ENCODE results near the gene TRIM39.
A peak's percentile ranks its signal among the peaks of the same experiment; 100 is the strongest.

Gene TRIM39

DNA sequence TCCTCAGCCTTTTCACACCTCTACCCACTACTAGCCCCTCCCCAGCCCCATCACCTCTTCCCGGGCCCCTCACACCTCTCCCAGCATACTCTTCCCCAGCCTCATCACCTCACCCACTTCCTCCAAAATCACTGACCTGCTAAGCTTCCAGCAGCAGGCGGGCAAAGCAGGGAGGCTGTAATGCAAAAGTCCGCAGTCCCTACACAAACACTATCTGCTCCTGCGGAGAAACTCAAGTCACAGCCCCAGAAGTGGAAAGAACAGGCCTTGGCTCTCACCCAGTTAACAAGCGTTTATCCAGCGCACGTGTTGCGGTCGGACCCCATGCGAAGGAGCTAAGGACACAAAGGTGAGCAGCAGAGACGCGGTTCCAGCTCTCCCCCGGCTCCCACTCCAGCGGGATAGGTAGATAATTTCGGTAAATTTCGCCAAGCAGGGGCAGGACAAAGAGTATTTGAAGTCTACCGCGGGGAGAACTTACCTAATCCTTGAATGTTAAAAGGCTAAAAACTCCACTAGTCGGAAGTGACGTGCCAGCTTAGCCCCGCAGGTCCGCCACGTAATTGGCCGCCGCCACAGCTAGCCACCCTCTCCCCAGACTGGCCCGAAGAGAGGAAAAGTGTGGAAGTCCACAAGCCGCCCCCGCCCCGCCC, 728 bp upstream of the TRIM39 start:
- Histone ChIP-seq H3K9me3 (ENCODE audit: severe bottlenecking) (no peaks in the 10 kb centered on the region), H3K4me1 (ENCODE audit: insufficient read depth, poor library complexity, severe bottlenecking) (peaks cover 18% of the 10 kb centered on the region), H3K27ac (ENCODE audit: poor library complexity, severe bottlenecking) (peak overlapping the region; percentile 81), H3K36me3 (ENCODE audit: low read depth) (peaks cover 30% of the 10 kb centered on the region), H3K27me3 (ENCODE audit: insufficient read depth, poor library complexity, severe bottlenecking) (no peaks in the 10 kb centered on the region), H3K4me3 (ENCODE audit: severe bottlenecking) (peak overlapping the region; percentile 71)
- ATAC-seq (ENCODE audit: low read depth) (peak; percentile 76), DNase-seq (ENCODE audit: low spot score) (no peak)
- TF ChIP-seq, protein P1, sequence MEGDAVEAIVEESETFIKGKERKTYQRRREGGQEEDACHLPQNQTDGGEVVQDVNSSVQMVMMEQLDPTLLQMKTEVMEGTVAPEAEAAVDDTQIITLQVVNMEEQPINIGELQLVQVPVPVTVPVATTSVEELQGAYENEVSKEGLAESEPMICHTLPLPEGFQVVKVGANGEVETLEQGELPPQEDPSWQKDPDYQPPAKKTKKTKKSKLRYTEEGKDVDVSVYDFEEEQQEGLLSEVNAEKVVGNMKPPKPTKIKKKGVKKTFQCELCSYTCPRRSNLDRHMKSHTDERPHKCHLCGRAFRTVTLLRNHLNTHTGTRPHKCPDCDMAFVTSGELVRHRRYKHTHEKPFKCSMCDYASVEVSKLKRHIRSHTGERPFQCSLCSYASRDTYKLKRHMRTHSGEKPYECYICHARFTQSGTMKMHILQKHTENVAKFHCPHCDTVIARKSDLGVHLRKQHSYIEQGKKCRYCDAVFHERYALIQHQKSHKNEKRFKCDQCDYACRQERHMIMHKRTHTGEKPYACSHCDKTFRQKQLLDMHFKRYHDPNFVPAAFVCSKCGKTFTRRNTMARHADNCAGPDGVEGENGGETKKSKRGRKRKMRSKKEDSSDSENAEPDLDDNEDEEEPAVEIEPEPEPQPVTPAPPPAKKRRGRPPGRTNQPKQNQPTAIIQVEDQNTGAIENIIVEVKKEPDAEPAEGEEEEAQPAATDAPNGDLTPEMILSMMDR (IDR thresholded peaks at IDR 0.05; ENCODE audit: poor library complexity, severe bottlenecking): no peak

DNA sequence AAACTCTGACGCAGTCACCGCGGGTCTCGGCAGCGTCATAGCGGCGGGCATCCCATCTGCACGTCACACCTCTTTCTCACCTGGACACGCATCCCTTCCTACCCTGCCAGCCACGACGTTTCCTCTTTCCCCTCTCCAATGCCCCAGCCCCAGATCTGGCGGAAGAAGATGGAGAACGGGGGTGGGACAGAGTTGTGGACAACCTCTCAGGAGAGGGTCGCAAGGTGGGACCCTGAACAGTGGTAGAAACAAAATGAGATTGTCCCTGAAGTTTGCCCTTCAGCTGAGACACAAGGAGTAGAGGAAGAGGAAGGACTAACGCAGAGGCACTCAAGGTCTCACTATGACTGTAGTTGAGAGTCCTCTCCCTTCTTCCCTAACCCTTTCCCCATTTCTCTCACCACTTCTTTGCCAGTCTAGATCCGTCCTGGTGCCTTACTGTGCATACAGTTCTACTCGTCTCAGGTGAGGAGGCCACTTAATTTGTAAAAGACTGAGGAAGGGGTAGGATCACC, 562 bp downstream of the TRIM39 start:
- Histone ChIP-seq H3K27ac (ENCODE audit: poor library complexity, severe bottlenecking) (peak overlapping the region; percentile 81), H3K27me3 (ENCODE audit: insufficient read depth, poor library complexity, severe bottlenecking) (no peaks in the 10 kb centered on the region), H3K4me1 (ENCODE audit: insufficient read depth, poor library complexity, severe bottlenecking) (peaks cover 18% of the 10 kb centered on the region), H3K4me3 (ENCODE audit: severe bottlenecking) (peak overlapping the region; percentile 71), H3K36me3 (ENCODE audit: low read depth) (peaks cover 33% of the 10 kb centered on the region), H3K9me3 (ENCODE audit: severe bottlenecking) (no peaks in the 10 kb centered on the region)
- TF ChIP-seq, protein P1 (IDR thresholded peaks at IDR 0.05; ENCODE audit: poor library complexity, severe bottlenecking): no peak
- DNase-seq (ENCODE audit: low spot score) (no peak), ATAC-seq (ENCODE audit: low read depth) (no peak)

DNA sequence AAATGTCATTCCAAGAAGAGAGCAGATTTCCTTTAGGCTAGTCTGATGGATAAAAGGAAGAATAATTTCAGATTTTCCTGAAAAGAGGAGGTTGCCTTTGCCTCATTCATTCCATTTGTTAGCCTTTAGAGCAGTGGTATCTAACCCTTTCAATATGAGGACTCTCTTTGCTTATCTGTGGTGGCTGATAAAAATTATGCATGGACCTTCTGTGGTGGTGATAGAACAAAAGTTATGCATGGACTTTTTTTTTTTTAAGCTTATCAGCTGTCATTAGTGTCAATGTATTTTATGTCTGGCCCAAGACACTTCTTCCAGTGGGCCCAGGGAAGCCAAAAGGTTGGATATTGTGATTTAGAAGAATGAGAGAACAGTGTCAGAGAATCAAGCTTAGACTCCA, 1.7 kb downstream of the TRIM39 start:
- ATAC-seq (ENCODE audit: low read depth) (no peak), DNase-seq (ENCODE audit: low spot score) (no peak)
- no peak overlapping the region for H3K27ac ChIP-seq (ENCODE audit: poor library complexity, severe bottlenecking)
- H3K4me3 ChIP-seq (ENCODE audit: severe bottlenecking): no peak overlapping the region
- peaks cover 39% of the 10 kb centered on the region for H3K36me3 ChIP-seq (ENCODE audit: low read depth)
- TF ChIP-seq, protein P1 (IDR thresholded peaks at IDR 0.05; ENCODE audit: poor library complexity, severe bottlenecking): no peak
- no peaks in the 10 kb centered on the region for H3K9me3 ChIP-seq (ENCODE audit: severe bottlenecking)
- H3K27me3 ChIP-seq (ENCODE audit: insufficient read depth, poor library complexity, severe bottlenecking): no peaks in the 10 kb centered on the region
- peaks cover 11% of the 10 kb centered on the region for H3K4me1 ChIP-seq (ENCODE audit: insufficient read depth, poor library complexity, severe bottlenecking)

DNA sequence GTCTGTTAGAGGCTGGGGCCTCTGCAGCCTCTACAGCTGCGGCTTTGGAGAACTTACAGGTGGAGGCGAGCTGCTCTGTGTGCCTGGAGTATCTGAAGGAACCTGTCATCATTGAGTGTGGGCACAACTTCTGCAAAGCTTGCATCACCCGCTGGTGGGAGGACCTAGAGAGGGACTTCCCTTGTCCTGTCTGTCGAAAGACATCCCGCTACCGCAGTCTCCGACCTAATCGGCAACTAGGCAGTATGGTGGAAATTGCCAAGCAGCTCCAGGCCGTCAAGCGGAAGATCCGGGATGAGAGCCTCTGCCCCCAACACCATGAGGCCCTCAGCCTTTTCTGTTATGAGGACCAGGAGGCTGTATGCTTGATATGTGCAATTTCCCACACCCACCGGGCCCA, 2.6 kb downstream of the TRIM39 start:
- Histone ChIP-seq H3K27ac (ENCODE audit: poor library complexity, severe bottlenecking) (no peak overlapping the region), H3K4me1 (ENCODE audit: insufficient read depth, poor library complexity, severe bottlenecking) (peaks cover 1% of the 10 kb centered on the region), H3K27me3 (ENCODE audit: insufficient read depth, poor library complexity, severe bottlenecking) (no peaks in the 10 kb centered on the region), H3K36me3 (ENCODE audit: low read depth) (peaks cover 43% of the 10 kb centered on the region), H3K9me3 (ENCODE audit: severe bottlenecking) (no peaks in the 10 kb centered on the region), H3K4me3 (ENCODE audit: severe bottlenecking) (no peak overlapping the region)
- TF ChIP-seq, protein P1 (IDR thresholded peaks at IDR 0.05; ENCODE audit: poor library complexity, severe bottlenecking): no peak
- DNase-seq (ENCODE audit: low spot score) (no peak), ATAC-seq (ENCODE audit: low read depth) (no peak)

DNA sequence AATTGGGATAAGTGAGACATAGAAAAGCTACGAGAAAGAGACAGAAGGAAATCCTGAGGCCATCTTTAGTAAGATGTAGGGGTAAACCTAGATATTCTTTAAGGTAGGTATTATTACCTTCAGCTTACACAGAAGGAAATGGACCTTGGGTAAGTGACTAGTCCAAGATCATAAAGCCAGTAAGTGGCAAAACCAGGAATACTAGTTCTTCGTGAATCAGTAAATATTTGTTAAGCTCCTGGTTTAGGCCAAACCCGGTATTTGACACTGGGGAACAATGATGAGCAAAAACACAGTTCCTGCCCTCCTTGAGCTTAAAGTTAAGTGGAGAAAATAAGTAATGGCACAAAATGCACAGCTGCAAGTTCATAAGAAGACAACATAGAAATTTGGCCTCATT, 5.3 kb downstream of the TRIM39 start:
- Histone ChIP-seq H3K4me3 (ENCODE audit: severe bottlenecking) (no peak overlapping the region), H3K27me3 (ENCODE audit: insufficient read depth, poor library complexity, severe bottlenecking) (no peaks in the 10 kb centered on the region), H3K9me3 (ENCODE audit: severe bottlenecking) (no peaks in the 10 kb centered on the region), H3K4me1 (ENCODE audit: insufficient read depth, poor library complexity, severe bottlenecking) (no peaks in the 10 kb centered on the region), H3K36me3 (ENCODE audit: low read depth) (peaks cover 67% of the 10 kb centered on the region), H3K27ac (ENCODE audit: poor library complexity, severe bottlenecking) (no peak overlapping the region)
- no peak for DNase-seq (ENCODE audit: low spot score)
- no peak for ATAC-seq (ENCODE audit: low read depth)
- TF ChIP-seq, protein P1 (IDR thresholded peaks at IDR 0.05; ENCODE audit: poor library complexity, severe bottlenecking): no peak
